WTC11 (cell line): ENCODE measurements around the gene SPOCD1.

ENCODE experiments used
- GTF2I ChIP-seq: fragments of 250-450 bp; sonication (Bioruptor Pico); conservative IDR thresholded peaks from 2 replicates; pipeline ENCODE4 v1.4.0; 2021; ENCODE audit warnings: mild to moderate bottlenecking
- KAT7 ChIP-seq: sonication (generic); formaldehyde crosslinking; IDR thresholded peaks from 2 replicates; pipeline ENCODE4 v1.8.1; 2023; ENCODE audit warnings: missing genetic modification reagents, mild to moderate bottlenecking, borderline replicate concordance
- ZNF121 ChIP-seq: sonication (generic); formaldehyde crosslinking; IDR thresholded peaks from 2 replicates; pipeline ENCODE4 v1.8.0; 2023; ENCODE audit warnings: missing genetic modification reagents
- TF ChIP-seq, protein P1 (sequence below): sonication (generic); formaldehyde crosslinking; IDR thresholded peaks from 2 replicates; pipeline ENCODE4 v1.8.1; 2022; ENCODE audit warnings: mild to moderate bottlenecking, moderate library complexity, missing genetic modification reagents
- TF ChIP-seq, protein P2 (sequence below): sonication (generic); formaldehyde crosslinking; IDR thresholded peaks from 2 replicates; pipeline ENCODE4 v1.8.0; 2022; ENCODE audit warnings: mild to moderate bottlenecking, missing genetic modification reagents
- TF ChIP-seq, protein P3 (sequence below): fragments of 200-600 bp; IDR thresholded peaks from 2 replicates; pipeline ENCODE4 v1.8.0; 2022; ENCODE audit warnings: antibody characterized with exemption
- TF ChIP-seq, protein P4 (sequence below): sonication (generic); formaldehyde crosslinking; IDR thresholded peaks from 2 replicates; pipeline ENCODE4 v1.8.1; 2023; ENCODE audit warnings: mild to moderate bottlenecking, missing genetic modification reagents, moderate library complexity
- TF ChIP-seq, protein P5 (sequence below): sonication (generic); formaldehyde crosslinking; conservative IDR thresholded peaks from 2 replicates; pipeline ENCODE4 v1.8.1; 2022; ENCODE audit warnings: mild to moderate bottlenecking, missing genetic modification reagents
- TF ChIP-seq, protein P6 (sequence below): sonication (generic); formaldehyde crosslinking; IDR thresholded peaks from 2 replicates; pipeline ENCODE4 v1.8.1; 2023; ENCODE audit warnings: mild to moderate bottlenecking, moderate library complexity, missing genetic modification reagents

DNA sequence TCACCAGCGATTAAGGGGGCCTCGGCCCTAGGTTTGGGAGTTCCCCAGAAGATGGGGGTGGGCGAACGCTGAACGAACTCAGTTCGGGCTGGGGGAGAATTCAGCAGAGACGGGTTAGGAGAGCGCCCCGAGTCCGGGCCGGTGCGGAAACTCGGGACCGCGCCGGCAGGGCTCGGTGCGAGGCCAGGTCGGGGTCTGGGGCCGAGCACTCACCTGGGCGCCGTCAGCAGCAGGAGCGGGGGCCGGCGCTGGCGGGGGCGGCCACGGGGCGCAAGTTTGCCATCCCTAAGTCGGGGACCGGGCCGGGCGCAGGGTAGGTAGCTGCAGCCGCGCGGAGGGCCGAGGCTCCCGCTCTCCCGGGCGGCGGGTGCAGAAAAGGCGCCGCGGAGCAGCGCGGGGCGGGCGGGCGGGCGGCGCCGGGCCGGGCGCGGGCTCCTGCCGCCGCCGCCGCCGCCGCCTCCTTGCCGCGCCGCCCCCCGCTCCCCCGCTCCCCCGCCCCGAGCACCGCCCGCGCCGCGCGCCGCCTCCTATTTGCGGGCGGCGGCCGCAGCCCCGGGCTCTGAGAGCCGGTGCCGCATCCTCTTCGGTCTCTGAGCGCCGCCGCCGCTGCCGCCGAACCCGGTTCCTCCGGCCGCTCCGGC, 52.0 kb downstream of the SPOCD1 start:
- TF ChIP-seq KAT7 (CRISPR knock-in tag) (no peak), GTF2I (CRISPR knock-in tag) (no peak), ZNF121 (no peak)
- TF ChIP-seq, protein P1, sequence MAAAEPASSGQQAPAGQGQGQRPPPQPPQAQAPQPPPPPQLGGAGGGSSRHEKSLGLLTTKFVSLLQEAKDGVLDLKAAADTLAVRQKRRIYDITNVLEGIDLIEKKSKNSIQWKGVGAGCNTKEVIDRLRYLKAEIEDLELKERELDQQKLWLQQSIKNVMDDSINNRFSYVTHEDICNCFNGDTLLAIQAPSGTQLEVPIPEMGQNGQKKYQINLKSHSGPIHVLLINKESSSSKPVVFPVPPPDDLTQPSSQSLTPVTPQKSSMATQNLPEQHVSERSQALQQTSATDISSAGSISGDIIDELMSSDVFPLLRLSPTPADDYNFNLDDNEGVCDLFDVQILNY (CRISPR knock-in tag) = no peak
- TF ChIP-seq, protein P2, sequence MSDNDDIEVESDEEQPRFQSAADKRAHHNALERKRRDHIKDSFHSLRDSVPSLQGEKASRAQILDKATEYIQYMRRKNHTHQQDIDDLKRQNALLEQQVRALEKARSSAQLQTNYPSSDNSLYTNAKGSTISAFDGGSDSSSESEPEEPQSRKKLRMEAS (CRISPR knock-in tag) = no peak
- TF ChIP-seq, protein P3, sequence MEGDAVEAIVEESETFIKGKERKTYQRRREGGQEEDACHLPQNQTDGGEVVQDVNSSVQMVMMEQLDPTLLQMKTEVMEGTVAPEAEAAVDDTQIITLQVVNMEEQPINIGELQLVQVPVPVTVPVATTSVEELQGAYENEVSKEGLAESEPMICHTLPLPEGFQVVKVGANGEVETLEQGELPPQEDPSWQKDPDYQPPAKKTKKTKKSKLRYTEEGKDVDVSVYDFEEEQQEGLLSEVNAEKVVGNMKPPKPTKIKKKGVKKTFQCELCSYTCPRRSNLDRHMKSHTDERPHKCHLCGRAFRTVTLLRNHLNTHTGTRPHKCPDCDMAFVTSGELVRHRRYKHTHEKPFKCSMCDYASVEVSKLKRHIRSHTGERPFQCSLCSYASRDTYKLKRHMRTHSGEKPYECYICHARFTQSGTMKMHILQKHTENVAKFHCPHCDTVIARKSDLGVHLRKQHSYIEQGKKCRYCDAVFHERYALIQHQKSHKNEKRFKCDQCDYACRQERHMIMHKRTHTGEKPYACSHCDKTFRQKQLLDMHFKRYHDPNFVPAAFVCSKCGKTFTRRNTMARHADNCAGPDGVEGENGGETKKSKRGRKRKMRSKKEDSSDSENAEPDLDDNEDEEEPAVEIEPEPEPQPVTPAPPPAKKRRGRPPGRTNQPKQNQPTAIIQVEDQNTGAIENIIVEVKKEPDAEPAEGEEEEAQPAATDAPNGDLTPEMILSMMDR = no peak
- TF ChIP-seq, protein P4, sequence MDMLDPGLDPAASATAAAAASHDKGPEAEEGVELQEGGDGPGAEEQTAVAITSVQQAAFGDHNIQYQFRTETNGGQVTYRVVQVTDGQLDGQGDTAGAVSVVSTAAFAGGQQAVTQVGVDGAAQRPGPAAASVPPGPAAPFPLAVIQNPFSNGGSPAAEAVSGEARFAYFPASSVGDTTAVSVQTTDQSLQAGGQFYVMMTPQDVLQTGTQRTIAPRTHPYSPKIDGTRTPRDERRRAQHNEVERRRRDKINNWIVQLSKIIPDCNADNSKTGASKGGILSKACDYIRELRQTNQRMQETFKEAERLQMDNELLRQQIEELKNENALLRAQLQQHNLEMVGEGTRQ (CRISPR knock-in tag) = no peak
- TF ChIP-seq, protein P5, sequence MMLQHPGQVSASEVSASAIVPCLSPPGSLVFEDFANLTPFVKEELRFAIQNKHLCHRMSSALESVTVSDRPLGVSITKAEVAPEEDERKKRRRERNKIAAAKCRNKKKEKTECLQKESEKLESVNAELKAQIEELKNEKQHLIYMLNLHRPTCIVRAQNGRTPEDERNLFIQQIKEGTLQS = no peak
- TF ChIP-seq, protein P6, sequence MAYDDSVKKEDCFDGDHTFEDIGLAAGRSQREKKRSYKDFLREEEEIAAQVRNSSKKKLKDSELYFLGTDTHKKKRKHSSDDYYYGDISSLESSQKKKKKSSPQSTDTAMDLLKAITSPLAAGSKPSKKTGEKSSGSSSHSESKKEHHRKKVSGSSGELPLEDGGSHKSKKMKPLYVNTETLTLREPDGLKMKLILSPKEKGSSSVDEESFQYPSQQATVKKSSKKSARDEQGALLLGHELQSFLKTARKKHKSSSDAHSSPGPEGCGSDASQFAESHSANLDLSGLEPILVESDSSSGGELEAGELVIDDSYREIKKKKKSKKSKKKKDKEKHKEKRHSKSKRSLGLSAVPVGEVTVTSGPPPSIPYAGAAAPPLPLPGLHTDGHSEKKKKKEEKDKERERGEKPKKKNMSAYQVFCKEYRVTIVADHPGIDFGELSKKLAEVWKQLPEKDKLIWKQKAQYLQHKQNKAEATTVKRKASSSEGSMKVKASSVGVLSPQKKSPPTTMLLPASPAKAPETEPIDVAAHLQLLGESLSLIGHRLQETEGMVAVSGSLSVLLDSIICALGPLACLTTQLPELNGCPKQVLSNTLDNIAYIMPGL (CRISPR knock-in tag) = no peak
